GM19023 (cell line): ENCODE measurements around the gene SPINT2.
"Not testable (repeated sequence)": the region's sequence is repeated elsewhere in the genome, so short reads cannot be mapped to it uniquely, and the experiment has no call there.

ENCODE experiments used
- ATAC-seq: cut with Tn5 transposase; IDR thresholded peaks from one replicate; pipeline ENCODE4 v1.9.1; 2021; ENCODE audit warnings: mild to moderate bottlenecking, moderate library complexity; ENCODE audit not compliant: unreplicated experiment

The SPINT2 gene

GRCh38 chr19:38318660-38319059 is 54.3 kb downstream of the SPINT2 start:
- no peak for ATAC-seq

DNA sequence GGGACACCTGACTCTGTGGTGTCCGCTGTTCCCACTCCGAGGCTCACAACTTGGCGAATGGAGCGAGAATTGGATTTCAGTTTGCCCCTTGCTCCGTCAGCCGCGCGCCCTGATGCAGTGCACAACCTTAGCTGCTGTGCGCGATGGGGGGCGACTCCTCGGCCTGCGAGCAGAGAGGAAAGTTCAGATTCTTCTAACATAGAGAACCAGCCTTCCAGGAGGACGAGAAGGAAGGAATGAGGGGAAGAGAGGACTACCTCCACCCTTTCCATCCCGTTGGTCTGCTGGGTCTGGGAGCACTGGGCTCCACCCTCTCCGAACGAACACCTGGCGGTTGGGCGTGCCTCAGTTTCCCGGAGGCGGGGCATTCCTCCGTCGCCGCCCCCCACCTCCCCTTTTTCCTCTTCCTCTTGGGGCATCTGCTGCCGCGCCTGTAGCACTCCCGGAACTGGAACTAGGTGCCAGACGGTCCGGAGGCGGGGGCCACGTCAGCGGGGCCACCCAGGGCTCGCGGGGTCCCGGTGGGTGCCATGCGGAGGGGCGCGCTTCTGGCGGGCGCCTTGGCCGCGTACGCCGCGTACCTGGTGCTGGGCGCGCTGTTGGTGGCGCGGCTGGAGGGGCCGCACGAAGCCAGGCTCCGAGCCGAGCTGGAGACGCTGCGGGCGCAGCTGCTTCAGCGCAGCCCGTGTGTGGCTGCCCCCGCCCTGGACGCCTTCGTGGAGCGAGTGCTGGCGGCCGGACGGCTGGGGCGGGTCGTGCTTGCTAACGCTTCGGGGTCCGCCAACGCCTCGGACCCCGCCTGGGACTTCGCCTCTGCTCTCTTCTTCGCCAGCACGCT is 55.3 kb downstream of the SPINT2 start, which contains the start of gene KCNK6:
TSS of gene KCNK6 (plus strand) at position 425 of the 838 bp plus-strand sequence. CDS start at position 531, 106 bp downstream.
- ATAC-seq = no peak

GRCh38 chr19:38320969-38321339 is 56.6 kb downstream of the SPINT2 start:
- ATAC-seq = no peak

GRCh38 chr19:38321646-38322196 is 57.3 kb downstream of the SPINT2 start:
- ATAC-seq = no peak

- ATAC-seq = no peak
Observed at GRCh38 chr19:38323291-38323690, 58.9 kb downstream of the SPINT2 start.

DNA sequence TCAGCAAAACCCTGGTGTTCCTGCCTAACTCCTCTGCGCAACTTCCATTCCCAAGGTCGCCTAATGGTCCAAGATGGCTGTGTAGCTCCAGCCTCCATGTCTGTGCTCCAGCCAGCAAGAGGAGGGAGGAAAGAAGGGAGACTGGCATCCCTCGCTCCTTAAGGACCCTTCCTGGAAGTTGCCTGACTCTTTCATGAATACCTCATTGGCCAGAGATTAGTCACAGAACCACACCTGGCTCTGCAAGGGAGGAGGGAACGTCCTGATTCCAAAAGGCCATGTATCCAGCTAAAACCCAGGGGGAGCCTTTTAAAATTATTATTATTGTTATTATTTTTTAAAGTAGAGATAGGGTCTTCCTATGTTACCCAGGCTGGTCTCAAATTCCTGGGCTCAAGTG is 60.1 kb downstream of the SPINT2 start:
- no peak for ATAC-seq

- ATAC-seq = no peak
Observed at GRCh38 chr19:38326591-38326990, 62.2 kb downstream of the SPINT2 start.

GRCh38 chr19:38329651-38330050 is 65.3 kb downstream of the SPINT2 start:
- no peak for ATAC-seq

DNA sequence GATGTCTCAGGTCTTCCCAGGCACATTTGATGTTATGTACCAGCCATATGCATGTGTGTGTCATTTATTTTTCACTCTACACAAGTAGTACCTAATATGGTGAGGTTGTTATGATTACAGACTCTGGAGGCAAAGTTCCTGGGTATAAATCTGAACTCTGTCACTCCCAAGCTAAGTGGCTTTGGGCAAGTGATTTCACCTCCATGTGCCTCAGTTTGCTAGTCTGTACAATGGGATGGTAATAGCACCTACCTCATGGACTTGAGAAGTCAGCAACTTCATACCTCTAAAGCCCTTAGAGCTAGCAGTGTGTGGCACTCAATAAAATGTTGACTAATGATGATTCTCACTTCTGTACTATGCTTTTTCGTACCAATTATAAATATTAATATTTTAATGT is 67.4 kb downstream of the SPINT2 start:
- ATAC-seq = no peak

GRCh38 chr19:38333245-38333644 is 68.9 kb downstream of the SPINT2 start:
- ATAC-seq = no peak

GRCh38 chr19:38335949-38336637 is 71.7 kb downstream of the SPINT2 start:
- ATAC-seq = peak; percentile 70

DNA sequence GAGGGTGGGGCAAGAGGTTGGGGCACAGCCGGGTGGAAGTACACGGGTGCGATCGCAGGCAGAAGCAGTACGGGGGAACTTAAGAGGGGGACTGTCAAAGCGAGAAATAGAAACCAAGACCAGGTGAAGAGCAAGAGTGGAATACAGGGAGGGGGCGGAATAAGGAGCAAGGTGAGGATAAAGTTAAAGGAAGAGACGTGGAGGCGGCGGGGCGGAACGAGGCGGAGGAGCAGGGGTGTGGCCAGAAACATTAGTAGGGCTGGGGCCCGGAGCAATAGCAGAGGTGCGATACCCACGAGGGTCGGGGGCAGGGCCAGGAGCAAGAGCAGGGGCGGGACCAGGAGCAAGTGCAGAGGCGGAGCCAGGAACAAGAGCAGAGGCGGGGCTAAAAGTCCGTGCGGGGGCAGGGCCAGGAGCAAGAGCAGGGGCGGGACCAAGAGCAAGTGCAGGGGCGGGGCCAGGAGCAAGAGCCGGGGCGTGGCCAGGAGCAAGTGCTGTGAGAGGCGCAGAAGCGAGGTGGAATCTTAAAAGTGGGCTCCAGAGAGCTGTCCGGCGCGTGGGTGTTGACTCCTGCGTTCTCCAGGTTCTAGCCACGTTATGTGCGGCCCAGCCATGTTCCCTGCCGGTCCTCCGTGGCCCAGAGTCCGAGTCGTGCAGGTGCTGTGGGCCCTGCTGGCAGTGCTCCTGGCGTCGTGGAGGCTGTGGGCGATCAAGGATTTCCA is 72.4 kb downstream of the SPINT2 start:
- ATAC-seq = peak; percentile 50

DNA sequence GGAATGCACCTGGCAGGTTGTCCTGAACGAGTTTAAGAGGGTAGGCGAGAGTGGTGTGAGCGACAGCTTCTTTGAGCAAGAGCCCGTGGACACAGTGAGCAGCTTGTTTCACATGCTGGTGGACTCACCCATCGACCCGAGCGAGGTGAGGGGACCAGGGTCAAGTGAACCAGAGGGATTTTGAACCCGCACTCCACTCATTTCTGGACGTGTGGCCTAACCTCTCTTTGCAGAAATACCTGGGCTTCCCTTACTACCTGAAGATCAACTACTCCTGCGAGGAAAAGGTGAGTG is 72.9 kb downstream of the SPINT2 start:
- ATAC-seq = no peak

DNA sequence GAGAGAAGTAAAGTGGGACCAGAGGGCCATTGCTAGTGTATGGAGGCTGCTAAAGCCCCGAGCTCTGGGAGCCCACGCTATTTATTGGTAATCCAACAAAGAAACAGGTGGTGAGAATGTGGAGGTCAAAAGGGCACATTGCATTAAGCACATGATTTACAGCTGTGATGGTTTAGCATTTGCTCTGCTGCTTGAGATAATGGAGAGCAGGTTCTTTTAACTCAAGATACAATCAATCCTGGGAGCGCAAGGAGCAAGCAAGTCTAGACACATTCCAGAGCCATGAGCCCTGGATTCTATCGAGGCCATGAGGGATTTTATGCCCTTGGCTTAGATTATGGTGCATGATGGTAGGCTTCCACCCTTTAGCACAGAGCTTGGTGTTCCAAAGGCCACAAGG is 74.6 kb downstream of the SPINT2 start:
- not testable (repeated sequence) for ATAC-seq

DNA sequence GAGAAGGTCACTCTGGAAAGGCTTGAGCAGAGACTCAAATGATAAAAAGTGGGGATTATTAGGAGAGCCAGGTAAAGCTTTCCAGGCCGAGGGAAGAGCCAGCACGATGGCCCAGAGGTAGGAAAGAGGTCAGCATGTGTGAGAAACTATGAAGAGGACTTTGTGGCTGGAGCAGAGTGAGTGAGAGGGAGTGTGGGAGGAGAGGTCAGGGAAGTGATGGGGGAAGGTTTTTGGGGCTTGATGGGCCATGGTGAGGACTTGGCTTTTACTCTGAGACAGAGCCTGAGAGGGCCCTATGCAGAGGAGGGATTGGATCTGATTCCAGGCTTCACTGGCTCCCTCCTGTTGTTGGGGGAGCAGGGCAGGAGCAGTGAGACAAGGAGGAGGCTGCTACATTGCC is 76.6 kb downstream of the SPINT2 start:
- ATAC-seq = no peak
